NCI-H2081 treated with DMSO at 0.1 percent for 48 hours (cell line): ENCODE measurements around the gene CTCF.

ENCODE experiments used
- DNase-seq: peaks from one replicate; lab custom pipeline; 2025; lab: John Stamatoyannopoulos, UW

The CTCF gene

DNA sequence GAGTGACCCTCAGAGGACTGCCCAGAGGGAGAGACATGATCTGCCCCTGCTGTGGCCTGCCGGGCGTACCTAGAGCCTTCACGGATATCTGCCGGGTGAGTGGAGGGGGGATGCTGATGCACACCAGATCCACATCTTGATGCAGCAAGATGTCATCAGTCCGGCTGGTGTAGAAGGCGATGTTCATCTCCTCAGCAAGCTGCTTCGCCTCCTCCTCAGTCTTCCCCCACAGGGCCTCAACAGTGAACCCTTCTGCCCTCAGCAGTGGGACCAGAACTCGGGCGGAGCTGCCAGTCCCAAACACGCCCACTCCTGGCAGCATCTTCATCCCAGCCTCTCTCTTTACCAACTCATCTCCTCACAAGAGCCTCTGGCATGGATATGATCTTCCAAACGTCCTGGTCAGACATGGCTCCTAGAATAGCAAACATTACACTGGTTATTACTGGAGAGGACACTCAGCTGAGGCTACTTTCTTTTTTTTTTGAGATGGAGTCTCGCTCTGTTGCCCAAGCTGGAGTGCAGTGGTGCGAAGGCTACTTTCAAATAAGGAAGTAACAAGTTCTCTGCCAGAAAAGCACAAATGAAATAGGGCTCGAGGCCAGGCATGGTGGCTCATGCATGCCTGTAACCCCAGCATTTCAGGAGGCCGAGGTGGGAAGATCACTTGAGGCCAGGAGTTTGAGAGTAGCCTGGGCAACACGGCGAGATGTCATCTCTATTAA is 123.2 kb downstream of the CTCF start:
- DNase-seq = no peak
